Glutamatergic neuron (in vitro differentiated cells): ENCODE data around the gene VAX1. TPM values are rescaled to one million over a fixed set of nuclear protein-coding genes. Genes with fewer than 3 reads are reported as not detected.
"Not testable (repeated sequence)": the region's sequence is repeated elsewhere in the genome, so short reads cannot be mapped to it uniquely, and the experiment has no call there.

Source experiments
- DNase-seq: peaks from one replicate; pipeline ENCODE4 v3.0.0; 2022
- H3K27ac Mint-ChIP-seq: one replicate; pipeline ENCODE4 v1.8.0; 2020; ENCODE audit warnings: mild to moderate bottlenecking, mixed read lengths, inconsistent platforms; ENCODE audit not compliant: unreplicated experiment
- H3K27me3 Mint-ChIP-seq: one replicate; pipeline ENCODE4 v1.8.0; 2020; ENCODE audit warnings: mild to moderate bottlenecking, moderate library complexity, mixed read lengths, inconsistent platforms; ENCODE audit not compliant: unreplicated experiment
- H3K36me3 Mint-ChIP-seq: one replicate; pipeline ENCODE4 v1.8.0; 2020; ENCODE audit warnings: mild to moderate bottlenecking, mixed read lengths, inconsistent platforms; ENCODE audit not compliant: unreplicated experiment
- H3K4me1 Mint-ChIP-seq: one replicate; pipeline ENCODE4 v1.8.0; 2020; ENCODE audit warnings: mild to moderate bottlenecking, low read depth, mixed read lengths, inconsistent platforms; ENCODE audit not compliant: unreplicated experiment
- H3K4me3 Mint-ChIP-seq: one replicate; pipeline ENCODE4 v1.8.0; 2020; ENCODE audit warnings: mild to moderate bottlenecking, mixed read lengths, inconsistent platforms; ENCODE audit not compliant: unreplicated experiment
- H3K9me3 Mint-ChIP-seq: one replicate; pipeline ENCODE4 v1.8.0; 2020; ENCODE audit warnings: mild to moderate bottlenecking, moderate library complexity, mixed read lengths, inconsistent platforms; ENCODE audit not compliant: unreplicated experiment
- microRNA-seq: library from miRNA; unstranded; fragments of <30 nt; microRNA quantifications from one replicate; pipeline ENCODE4, GENCODE V29; 2020; ENCODE audit not compliant: unreplicated experiment
- total RNA-seq: library from RNA; stranded (reverse); fragmentation: NEBNext Ultra II Directional; extraction: Animal tissue kit (Norgen Biotek cat#: 25700); gene quantifications from one replicate; pipeline ENCODE4 v1.2.1, GENCODE V29; 2021; ENCODE audit not compliant: unreplicated experiment
- TF ChIP-seq, protein P1 (sequence below): fragments of 200-600 bp; sonication (generic); IDR thresholded peaks from one replicate; pipeline ENCODE4 v1.5.0; 2021; ENCODE audit not compliant: partially characterized antibody, unreplicated experiment

VAX1 gene
- total RNA-seq, 1 donor from 2014 or later = 0.27 TPM

- H3K9me3 Mint-ChIP-seq = no peaks in the 10 kb centered on the region
- H3K27me3 Mint-ChIP-seq = no peaks in the 10 kb centered on the region
- H3K4me1 Mint-ChIP-seq = peaks cover 10% of the 10 kb centered on the region
- H3K4me3 Mint-ChIP-seq = no peak overlapping the region
- DNase-seq = no peak
- TF ChIP-seq, protein P1, sequence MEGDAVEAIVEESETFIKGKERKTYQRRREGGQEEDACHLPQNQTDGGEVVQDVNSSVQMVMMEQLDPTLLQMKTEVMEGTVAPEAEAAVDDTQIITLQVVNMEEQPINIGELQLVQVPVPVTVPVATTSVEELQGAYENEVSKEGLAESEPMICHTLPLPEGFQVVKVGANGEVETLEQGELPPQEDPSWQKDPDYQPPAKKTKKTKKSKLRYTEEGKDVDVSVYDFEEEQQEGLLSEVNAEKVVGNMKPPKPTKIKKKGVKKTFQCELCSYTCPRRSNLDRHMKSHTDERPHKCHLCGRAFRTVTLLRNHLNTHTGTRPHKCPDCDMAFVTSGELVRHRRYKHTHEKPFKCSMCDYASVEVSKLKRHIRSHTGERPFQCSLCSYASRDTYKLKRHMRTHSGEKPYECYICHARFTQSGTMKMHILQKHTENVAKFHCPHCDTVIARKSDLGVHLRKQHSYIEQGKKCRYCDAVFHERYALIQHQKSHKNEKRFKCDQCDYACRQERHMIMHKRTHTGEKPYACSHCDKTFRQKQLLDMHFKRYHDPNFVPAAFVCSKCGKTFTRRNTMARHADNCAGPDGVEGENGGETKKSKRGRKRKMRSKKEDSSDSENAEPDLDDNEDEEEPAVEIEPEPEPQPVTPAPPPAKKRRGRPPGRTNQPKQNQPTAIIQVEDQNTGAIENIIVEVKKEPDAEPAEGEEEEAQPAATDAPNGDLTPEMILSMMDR = no peak
- H3K36me3 Mint-ChIP-seq = no peaks in the 10 kb centered on the region
- no peak overlapping the region for H3K27ac Mint-ChIP-seq
Observed at GRCh38 chr10:117090834-117091233, 47.2 kb downstream of the VAX1 start.

GRCh38 chr10:117087521-117087920, 50.5 kb downstream of the VAX1 start:
- Mint-ChIP-seq H3K4me1 (peaks cover 4% of the 10 kb centered on the region), H3K27me3 (no peaks in the 10 kb centered on the region), H3K9me3 (peaks cover 1% of the 10 kb centered on the region), H3K4me3 (no peak overlapping the region), H3K27ac (no peak overlapping the region), H3K36me3 (peaks cover 8% of the 10 kb centered on the region)
- DNase-seq = no peak
- TF ChIP-seq, protein P1 = no peak

DNA sequence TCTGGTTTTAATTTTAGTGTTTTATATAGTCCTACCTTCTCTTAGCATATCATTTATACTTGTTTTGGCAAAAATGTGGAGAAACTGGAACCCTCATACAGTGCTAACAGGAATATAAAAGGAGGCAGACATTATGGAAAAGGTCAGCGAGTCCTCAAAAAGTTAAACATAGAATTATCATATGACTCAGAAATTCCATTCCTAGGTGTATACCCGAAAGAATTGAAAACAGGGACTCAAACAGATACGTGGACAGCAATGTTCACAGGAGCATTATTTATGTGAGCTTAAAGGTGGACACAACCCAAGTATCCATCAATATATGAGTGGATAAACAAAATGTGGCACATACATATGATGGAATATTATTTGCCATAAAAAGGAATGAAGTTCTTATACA, 51.5 kb downstream of the VAX1 start:
- peaks cover 1% of the 10 kb centered on the region for H3K9me3 Mint-ChIP-seq
- no peak for DNase-seq
- H3K4me1 Mint-ChIP-seq = no peaks in the 10 kb centered on the region
- H3K27me3 Mint-ChIP-seq = no peaks in the 10 kb centered on the region
- no peak overlapping the region for H3K27ac Mint-ChIP-seq
- H3K4me3 Mint-ChIP-seq = no peak overlapping the region
- TF ChIP-seq, protein P1 = no peak
- peaks cover 8% of the 10 kb centered on the region for H3K36me3 Mint-ChIP-seq

DNA sequence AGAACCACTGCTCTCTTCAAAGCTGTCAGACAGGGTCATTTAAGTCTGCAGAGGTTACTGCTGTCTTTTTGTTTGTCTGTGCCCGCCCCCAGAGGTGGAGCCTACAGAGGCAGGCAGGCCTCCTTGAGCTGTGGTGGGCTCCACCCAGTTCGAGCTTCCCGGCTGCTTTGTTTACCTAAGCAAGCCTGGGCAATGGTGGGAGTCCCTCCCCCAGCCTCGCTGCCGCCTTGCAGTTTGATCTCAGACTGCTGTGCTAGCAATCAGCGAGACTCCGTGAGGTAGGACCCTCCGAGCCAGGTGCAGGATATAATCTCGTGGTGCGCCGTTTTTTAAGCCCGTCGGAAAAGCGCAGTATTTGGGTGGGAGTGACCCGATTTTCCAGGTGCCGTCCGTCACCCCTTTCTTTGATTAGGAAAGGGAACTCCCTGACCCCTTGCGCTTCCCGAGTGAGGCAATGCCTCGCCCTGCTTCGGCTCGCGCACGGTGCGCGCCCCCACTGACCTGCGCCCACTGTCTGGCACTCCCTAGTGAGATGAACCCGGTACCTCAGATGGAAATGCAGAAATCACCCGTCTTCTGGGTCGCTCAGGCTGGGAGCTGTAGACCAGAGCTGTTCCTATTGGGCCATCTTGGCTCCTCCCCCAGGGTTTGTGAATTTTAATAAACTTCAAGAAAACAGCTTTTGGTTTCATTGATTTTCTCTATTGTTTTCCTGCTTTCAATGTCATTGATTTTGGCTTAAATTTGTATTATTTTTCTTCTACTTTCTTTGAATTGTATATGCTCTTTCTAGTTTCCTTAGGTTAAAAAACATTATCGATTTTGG, 53.4 kb downstream of the VAX1 start:
- H3K27me3 Mint-ChIP-seq, H3K27ac Mint-ChIP-seq, H3K36me3 Mint-ChIP-seq, DNase-seq, H3K9me3 Mint-ChIP-seq, H3K4me3 Mint-ChIP-seq, H3K4me1 Mint-ChIP-seq: not testable (repeated sequence)

Small RNA genes lying within 50 kb of the gene (microRNA-seq; reads per million reads assigned to microRNA genes)
- 7.4 reads per million, percentile 41 among the genes with 10 or more reads in this experiment for gene MIR3663

Other genes starting within 250 kb of the VAX1 start
- 54.8 TPM for gene SHTN1, start 133.1 kb downstream of the VAX1 start, total RNA-seq
- gene KCNK18, start 59.2 kb upstream of the VAX1 start, total RNA-seq = not detected
- gene SLC18A2, start 102.8 kb upstream of the VAX1 start, total RNA-seq = 12.0 TPM
- gene PDZD8, start 237.2 kb upstream of the VAX1 start, total RNA-seq = 23.3 TPM